ENCODE data around the gene SLC35A1.
A peak's percentile ranks its signal among the peaks of the same experiment; 100 is the strongest.
"Not testable (repeated sequence)": the region's sequence is repeated elsewhere in the genome, so short reads cannot be mapped to it uniquely, and the experiment has no call there.

SLC35A1 gene, protein sequence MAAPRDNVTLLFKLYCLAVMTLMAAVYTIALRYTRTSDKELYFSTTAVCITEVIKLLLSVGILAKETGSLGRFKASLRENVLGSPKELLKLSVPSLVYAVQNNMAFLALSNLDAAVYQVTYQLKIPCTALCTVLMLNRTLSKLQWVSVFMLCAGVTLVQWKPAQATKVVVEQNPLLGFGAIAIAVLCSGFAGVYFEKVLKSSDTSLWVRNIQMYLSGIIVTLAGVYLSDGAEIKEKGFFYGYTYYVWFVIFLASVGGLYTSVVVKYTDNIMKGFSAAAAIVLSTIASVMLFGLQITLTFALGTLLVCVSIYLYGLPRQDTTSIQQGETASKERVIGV

DNA sequence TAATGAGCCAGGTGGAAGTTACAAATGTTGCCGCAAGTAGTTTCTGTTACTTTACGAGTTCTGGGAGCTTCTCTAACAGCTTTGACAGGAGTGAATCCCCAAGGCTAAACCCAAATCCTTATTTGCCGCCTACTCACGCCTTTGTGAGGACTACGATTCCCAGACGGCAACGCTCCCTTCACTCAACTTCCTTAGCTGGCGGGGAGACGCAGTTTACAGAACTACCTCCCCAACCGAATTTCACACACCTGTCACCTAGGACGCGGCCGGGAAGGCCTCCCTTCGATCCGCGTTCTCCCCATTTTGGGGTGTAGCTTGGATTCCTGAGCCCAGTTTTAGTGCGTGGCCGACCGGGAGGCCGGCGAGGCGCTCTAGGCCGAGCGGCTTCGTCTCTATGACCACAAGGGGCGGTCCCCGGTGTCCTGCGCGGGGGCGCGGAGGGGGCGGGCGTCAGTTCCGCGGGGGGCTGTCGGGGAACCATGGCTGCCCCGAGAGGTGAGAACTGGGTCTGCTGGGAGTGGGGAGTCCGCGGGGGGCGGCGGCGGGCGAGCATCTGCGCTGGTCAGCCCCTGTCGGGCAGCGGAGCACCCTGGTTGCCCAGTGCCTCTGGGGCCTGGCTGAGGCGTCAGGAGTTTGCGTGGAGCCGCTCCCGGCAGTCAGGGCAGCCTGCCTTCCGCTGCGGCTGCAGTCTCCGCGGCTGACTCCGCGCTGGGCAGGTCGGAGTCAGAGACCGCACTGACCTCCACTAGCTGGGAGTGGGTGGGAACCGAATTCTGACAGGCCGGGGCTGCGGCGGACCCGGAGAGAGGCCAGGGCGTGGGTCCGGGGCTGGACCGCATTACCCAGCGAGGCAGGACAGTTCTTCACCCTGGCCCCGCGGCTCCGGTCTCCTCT, at the start of gene SLC35A1:
TSS of gene SLC35A1 (plus strand) at position 450 of the 894 bp plus-strand sequence. CDS start at position 480, 30 bp downstream.
- peak; percentile 78 for DNase-seq (ENCODE audit: low read depth, low spot score)

- DNase-seq (ENCODE audit: low read depth, low spot score): no peak
Observed at GRCh38 chr6:87426789-87427188, 46.0 kb upstream of the SLC35A1 start.

DNA sequence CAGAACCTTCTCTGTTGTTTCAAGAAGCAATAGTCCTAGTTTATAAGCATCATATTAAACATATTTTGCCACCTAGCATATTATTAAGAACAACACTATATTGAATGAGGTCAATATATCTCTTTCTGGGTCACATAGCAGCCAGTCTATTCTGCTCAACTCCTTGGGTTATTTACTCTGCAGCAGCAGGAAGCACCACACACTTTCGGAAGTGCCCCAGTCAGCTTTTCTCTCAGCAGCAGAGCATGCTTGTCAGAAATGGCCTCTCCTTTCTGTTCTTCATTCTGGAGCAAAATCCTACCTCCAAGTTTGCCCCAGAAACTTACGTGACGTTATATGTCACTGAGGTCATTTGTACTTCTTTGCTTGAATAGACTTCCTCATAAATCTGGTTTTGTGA, 42.3 kb upstream of the SLC35A1 start:
- no peak for DNase-seq (ENCODE audit: low read depth, low spot score)

GRCh38 chr6:87431263-87431662, 41.5 kb upstream of the SLC35A1 start:
- no peak for DNase-seq (ENCODE audit: low read depth, low spot score)

DNA sequence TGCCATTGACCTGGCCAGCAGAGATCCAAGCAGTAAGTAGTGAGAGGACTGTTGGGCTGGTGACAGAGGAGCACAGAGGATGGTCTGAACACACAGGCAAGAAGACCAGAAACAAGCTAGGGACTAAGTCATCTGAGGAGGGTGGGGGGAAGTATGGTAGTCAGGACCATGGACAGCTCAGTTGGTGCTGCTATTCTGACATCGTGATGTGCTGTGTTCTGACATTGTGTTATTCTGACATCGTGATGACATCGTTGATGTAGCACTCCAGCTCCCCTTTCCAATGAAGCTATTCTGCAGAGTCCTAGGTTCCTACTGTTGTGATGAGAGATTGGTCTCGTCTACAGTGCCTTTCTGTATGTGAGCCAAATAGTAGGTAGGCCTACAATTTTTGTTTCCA, 36.3 kb upstream of the SLC35A1 start:
- DNase-seq (ENCODE audit: low read depth, low spot score): no peak

- no peak for DNase-seq (ENCODE audit: low read depth, low spot score)
Observed at GRCh38 chr6:87441711-87442110, 31.1 kb upstream of the SLC35A1 start.

DNA sequence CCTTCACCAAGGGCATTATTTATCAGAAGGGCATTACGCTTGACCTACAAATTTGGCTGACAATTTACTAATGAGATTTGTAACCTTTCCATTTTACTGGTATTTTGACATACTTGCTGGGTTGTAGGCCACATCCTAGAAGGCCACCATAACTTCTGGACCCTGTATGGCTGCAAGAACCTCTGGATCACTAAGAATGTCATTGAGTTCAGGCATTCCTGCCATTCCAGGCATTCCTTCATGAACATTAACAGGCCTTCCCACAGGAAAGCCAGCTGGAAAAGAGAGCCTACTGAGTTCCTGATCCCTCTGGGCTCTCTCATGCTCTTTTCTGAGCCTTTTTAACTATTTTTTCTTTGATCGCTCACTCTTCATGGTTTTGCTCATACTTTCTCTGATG, 28.4 kb upstream of the SLC35A1 start:
- DNase-seq (ENCODE audit: low read depth, low spot score): no peak

DNA sequence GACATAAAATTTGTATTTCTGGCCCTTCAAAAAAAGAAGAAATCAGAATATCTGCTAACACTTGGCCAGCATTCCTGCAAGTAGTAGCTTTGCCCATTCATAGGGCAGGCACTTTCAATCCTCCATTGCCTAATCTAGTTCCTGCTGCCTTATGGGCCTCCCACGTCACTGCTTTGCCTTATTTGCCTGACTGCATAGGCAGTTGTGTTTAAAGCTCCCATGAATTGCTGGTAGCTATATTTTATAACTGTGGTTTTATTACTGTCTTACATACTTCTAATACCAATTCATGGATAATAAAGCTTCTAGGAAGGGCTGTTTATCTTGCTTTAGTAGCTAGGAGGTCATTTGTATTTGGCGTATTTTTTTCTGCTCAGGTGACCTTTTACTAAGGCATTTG, 7.7 kb upstream of the SLC35A1 start:
- DNase-seq (ENCODE audit: low read depth, low spot score): no peak

DNA sequence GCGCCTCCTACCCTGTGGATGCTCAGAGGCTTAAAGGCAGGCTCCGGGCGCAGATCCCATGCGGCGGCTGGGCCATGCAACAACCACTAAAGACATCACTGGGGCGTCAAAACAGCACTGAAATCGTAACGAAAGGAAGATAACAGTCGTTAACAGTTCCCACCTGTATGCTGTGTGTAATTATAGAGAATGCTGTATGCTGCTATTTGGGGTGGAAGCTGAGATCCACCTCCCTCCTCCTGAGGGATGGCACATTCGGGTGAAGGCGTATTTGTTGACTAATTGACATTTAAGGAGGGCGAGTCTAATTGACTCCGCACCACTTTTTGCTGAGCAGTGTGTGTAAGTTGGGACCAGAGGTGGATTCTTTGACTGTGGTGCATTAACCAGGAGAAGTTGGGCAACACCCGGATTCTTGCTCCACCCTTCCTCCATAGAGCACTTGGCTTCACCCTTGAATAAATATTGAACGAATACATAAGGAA, 687 bp downstream of the SLC35A1 start:
- peak; percentile 13 for DNase-seq (ENCODE audit: low read depth, low spot score)

GRCh38 chr6:87481931-87482330, 9.2 kb downstream of the SLC35A1 start:
- DNase-seq (ENCODE audit: low read depth, low spot score): no peak

- DNase-seq (ENCODE audit: low read depth, low spot score): no peak
Observed at GRCh38 chr6:87482366-87482765, 9.6 kb downstream of the SLC35A1 start.

- DNase-seq (ENCODE audit: low read depth, low spot score): no peak
Observed at GRCh38 chr6:87483929-87484328, 11.2 kb downstream of the SLC35A1 start.

DNA sequence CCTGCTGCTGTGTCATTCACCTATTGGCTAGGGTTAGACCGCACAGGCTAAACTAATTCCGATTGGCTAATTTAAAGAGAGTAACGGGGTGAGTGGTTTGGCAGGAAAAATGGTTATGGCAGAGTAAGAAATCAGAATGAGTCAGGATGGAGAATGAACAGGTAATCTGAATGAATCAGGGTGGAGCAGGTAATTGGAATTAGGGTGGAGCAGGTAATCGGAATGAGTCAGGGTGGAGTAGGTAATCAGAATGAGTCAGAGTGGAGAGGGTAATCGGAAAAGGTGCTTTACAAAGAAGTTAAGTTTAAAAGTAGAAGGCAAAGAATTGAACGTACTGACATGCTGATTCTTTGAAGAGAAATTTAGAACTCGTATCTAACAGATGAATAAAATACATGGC, 11.7 kb downstream of the SLC35A1 start:
- DNase-seq (ENCODE audit: low read depth, low spot score): no peak

GRCh38 chr6:87487555-87487954, 14.8 kb downstream of the SLC35A1 start:
- DNase-seq (ENCODE audit: low read depth, low spot score): no peak

DNA sequence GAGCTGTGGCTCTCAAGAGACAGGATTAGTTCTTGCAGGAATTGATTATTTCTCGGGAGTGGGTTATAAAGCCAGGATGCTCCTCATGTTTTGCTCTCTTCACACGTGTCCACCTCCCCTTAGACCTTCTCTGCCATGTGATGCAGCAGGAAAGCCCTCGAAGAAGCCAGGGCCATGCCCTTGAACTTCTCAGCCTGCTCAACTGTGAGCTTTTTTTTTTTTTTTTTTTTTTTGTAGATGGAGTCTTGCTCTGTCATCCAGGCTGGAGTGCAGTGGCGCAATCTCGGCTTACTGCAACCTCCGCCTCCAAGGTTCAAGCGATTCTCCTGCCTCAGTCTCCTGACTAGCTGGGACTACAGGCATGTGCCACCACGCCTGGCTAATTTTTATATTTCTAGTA, 16.6 kb downstream of the SLC35A1 start:
- not testable (repeated sequence) for DNase-seq (ENCODE audit: low read depth, low spot score)

DNA sequence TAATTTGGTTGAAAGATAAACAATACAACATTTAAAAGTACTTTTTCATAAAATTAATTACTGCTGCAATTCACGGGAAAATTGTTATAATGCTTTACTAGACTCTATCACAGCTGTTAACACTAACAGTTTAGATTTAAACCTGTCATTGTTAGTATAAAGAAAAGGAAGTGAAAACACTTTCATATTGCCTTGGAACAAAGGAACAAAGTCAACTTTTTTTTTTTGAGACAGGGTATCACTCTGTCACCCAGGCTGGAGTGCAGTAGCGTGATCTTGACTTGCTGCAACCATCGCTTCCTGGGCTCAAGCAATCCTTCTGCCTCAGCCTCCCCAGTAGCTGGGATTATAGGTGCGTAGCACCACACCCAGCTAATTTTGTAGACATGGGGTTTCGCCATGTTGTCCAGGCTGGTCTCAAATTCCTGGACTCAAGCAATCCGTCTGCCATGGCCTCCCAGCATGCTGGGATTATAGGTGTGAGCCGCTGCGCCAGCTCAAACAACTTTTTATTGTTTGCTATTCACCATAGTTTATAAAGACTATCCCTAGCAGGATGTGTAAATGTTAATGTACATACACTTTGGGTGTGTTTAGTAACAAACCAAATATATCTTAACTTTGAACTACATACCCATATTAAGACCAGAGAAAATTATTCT, 22.1 kb downstream of the SLC35A1 start:
- DNase-seq (ENCODE audit: low read depth, low spot score): no peak

DNA sequence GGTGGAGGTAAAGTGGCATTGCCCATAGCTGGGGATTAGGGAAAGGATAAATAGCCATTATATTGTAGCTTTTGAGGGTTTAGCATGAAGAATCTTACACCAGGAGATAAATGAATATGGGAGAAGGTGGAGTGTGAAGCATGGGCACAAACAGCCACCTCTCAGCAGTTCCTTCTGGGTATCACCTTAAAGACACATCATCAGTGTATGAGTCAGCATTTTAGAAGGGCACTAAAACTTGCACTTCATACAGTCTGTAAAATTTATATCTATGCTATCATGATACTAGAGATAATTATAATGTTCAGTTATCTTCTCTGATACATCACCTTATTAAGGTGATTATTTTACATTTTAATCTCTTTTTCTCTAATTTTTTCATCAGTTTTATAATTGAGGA, 25.3 kb downstream of the SLC35A1 start:
- DNase-seq (ENCODE audit: low read depth, low spot score): no peak

DNA sequence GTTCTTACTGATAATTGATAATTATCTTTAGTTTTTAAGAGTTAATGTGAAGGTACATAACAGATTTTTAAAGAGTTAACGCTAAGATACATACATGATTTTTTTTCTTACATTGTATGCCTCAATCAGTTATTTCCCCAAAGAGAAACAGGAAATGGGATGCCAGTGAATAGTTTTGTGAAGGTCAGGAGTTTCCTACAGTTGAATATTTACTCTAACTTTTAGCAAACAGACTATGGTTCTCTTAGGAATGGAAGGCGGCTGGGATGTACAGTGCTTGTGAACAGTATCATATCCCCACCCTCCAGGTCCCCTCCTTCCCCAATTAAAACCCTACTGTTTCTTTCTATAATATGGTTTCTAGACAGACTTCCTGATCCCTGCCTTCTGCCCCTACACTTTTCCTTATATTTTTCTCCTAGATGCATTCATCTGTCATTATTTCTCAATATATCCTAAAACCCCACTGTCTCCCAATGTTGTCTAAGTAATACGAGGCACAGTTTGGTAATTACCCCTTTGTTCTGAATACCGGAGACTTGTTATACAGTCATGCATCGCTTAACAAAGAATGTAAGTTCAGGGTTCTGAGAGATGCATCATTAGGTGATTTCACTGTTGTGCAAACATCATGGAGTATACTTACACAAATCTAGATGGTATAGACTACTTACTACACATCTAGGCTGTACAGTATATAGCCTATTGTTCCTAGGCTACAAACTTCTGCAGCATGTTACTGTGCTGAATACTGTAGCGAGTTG, 29.2 kb downstream of the SLC35A1 start:
- DNase-seq (ENCODE audit: low read depth, low spot score): no peak

GRCh38 chr6:87504441-87504840, 31.7 kb downstream of the SLC35A1 start:
- DNase-seq (ENCODE audit: low read depth, low spot score): no peak

GRCh38 chr6:87514831-87515230, 42.1 kb downstream of the SLC35A1 start:
- DNase-seq (ENCODE audit: low read depth, low spot score): no peak

DNA sequence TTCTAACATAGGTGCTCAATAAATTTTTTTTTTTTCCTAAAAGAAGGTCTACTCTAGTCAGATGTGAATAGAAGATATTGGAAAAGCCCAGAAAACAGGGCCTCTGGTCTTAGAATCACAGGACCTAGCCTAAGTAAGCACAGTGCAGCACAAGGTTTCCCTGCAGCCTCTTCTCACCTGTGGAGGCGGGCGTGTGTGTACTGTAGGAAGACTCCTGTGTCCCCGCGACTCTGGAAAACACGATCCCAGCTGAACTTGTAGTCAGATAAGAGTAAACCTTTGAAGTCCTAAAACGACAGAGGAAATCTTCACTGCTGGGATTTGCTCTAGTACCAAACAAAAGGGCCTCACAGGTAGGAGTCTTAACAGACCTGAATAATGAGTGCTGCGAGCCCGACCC, 45.7 kb downstream of the SLC35A1 start:
- DNase-seq (ENCODE audit: low read depth, low spot score): no peak

Data from activated naive CD8-positive, alpha-beta T cell treated with anti-CD3 and anti-CD28 coated beads, Interleukin-2, amount 50 U/mL, for 16 hours (primary cell).